Measurements from ENCODE around the gene NARF.
"Not testable (repeated sequence)": the region's sequence is repeated elsewhere in the genome, so short reads cannot be mapped to it uniquely, and the experiment has no call there.

NARF gene

DNA sequence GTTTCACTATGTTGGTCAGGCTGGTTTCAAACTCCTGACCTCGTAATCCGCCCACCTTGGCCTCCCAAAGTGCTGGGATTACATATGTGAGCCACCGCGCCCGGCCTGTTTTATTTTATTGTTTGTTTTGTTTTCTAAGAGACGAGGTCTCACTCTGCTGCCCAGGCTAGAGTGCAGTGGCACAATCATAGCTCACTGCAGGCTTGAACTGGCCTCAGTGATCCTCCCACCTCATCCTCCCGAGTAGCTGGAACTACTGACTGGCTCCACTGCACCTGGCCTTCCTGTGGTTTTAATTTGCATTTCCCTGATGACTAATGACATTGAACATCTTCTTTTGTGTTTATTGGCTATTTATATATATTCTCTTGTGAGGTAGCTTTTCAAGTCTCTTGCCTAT is 47.9 kb downstream of the NARF start:
- 70% methylated on average over 4 of the region's 7 CpGs for WGBS (ENCODE audit: insufficient coverage)
- H3K4me3 ChIP-seq (ENCODE audit: control insufficient read depth in 1 of 7, extremely low read depth in 1 of 7, insufficient read depth in 4 of 7, low read depth in 2 of 7, low read length in 6 of 7); H3K9me3 ChIP-seq (ENCODE audit: control extremely low read depth in 1 of 5, control insufficient read depth in 4 of 5, insufficient read depth in 2 of 5, low read depth in 1 of 5, low read length in 4 of 5); H3K36me3 ChIP-seq (ENCODE audit: control insufficient read depth in 4 of 4, insufficient read depth in 4 of 4, low read length in 3 of 4); POLR2A ChIA-PET; H3K27ac ChIP-seq (ENCODE audit: insufficient read depth in 1 of 2, low read depth in 1 of 2, low read length in 2 of 2, poor library complexity in 1 of 2, severe bottlenecking in 2 of 2); H3K27me3 ChIP-seq (replicated peaks in 2 of 5; ENCODE audit: control insufficient read depth in 4 of 5, insufficient read depth in 5 of 5, low read length in 4 of 5); H3K4me1 ChIP-seq (ENCODE audit: control extremely low read depth in 1 of 4, control insufficient read depth in 4 of 4, insufficient read depth in 4 of 4, low read length in 3 of 4): not testable (repeated sequence)
- peak in 1 of 3 donors; percentile 51 for DNase-seq
- CTCF ChIA-PET, result interaction anchor here (0.6 to 1.1 kb wide), 2 partner anchors 20 to 48 kb away, joined by 3 to 4 read pairs; no protein-coding TSS in a partner anchor

DNA sequence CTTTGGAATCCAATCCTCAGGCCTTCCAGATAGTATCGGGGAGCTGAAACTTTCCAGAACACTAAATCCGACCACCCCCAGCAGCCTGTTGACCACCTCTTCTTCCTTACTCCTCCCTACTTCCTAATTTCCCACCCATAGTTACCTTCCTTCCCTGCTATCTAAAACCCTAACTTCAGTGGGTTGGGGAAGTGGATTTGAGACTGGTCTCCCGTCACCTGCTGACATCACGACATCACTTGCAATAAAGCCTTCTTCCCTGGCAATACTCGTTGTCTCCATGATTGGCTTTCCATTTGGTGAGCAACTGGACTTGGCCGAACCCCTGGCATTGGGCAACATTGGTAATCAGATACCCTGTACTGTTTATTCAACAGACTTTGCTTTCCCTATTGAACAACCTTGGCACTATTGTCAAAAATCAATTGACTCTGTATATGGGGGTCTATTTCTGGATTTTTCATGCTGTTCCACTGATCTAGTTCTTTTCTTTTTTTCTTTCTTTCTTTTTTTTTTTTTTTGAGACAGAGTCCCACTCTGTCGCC is 49.2 kb downstream of the NARF start:
- Histone ChIP-seq H3K4me1 (ENCODE audit: control extremely low read depth in 1 of 4, control insufficient read depth in 4 of 4, insufficient read depth in 4 of 4, low read length in 3 of 4) (peaks cover 0 to 3% (median 1%) of the 10 kb centered on the region in 4 experiments), H3K27me3 (replicated peaks in 2 of 5; ENCODE audit: control insufficient read depth in 4 of 5, insufficient read depth in 5 of 5, low read length in 4 of 5) (no peaks in the 10 kb centered on the region), H3K27ac (ENCODE audit: insufficient read depth in 1 of 2, low read depth in 1 of 2, low read length in 2 of 2, poor library complexity in 1 of 2, severe bottlenecking in 2 of 2) (no peak overlapping the region), H3K36me3 (ENCODE audit: control insufficient read depth in 4 of 4, insufficient read depth in 4 of 4, low read length in 3 of 4) (no peaks in the 10 kb centered on the region), H3K4me3 (ENCODE audit: control insufficient read depth in 1 of 7, extremely low read depth in 1 of 7, insufficient read depth in 4 of 7, low read depth in 2 of 7, low read length in 6 of 7) (no peak overlapping the region), H3K9me3 (ENCODE audit: control extremely low read depth in 1 of 5, control insufficient read depth in 4 of 5, insufficient read depth in 2 of 5, low read depth in 1 of 5, low read length in 4 of 5) (no peaks in the 10 kb centered on the region)
- CTCF ChIA-PET, result interaction anchor here (1.4 kb wide), 1 partner anchor 9 kb away, joined by 5 read pairs; no protein-coding TSS in a partner anchor
- POLR2A ChIA-PET, result interaction anchor here (0.6 kb wide), 1 partner anchor 27 kb away, joined by 3 read pairs; no protein-coding TSS in a partner anchor
- WGBS (ENCODE audit: insufficient coverage), result 95% methylated on average over 7 of the region's 7 CpGs
- no peak for DNase-seq

DNA sequence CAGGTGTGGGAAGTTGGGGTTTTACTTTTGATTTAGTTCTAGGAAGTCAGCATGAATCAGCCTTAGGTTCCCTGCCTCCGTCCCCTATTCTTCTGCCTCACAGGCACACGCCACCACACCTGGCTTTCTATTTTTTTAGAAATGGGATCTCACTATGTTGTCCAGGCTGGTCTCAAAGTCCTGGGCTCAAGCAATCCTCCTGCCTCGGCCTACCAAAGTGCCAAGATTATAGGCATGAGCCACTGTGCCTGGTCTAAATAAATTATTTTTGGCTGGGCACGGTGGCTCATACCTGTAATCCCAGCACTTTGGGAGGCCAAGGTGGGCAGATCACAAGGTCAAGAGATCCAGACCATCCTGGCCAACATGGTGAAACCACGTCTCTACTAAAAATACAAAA is 53.1 kb downstream of the NARF start:
- H3K4me1 ChIP-seq (ENCODE audit: control extremely low read depth in 1 of 4, control insufficient read depth in 4 of 4, insufficient read depth in 4 of 4, low read length in 3 of 4); H3K9me3 ChIP-seq (ENCODE audit: control extremely low read depth in 1 of 5, control insufficient read depth in 4 of 5, insufficient read depth in 2 of 5, low read depth in 1 of 5, low read length in 4 of 5); H3K27me3 ChIP-seq (replicated peaks in 2 of 5; ENCODE audit: control insufficient read depth in 4 of 5, insufficient read depth in 5 of 5, low read length in 4 of 5); DNase-seq; POLR2A ChIA-PET; H3K4me3 ChIP-seq (ENCODE audit: control insufficient read depth in 1 of 7, extremely low read depth in 1 of 7, insufficient read depth in 4 of 7, low read depth in 2 of 7, low read length in 6 of 7); H3K36me3 ChIP-seq (ENCODE audit: control insufficient read depth in 4 of 4, insufficient read depth in 4 of 4, low read length in 3 of 4); H3K27ac ChIP-seq (ENCODE audit: insufficient read depth in 1 of 2, low read depth in 1 of 2, low read length in 2 of 2, poor library complexity in 1 of 2, severe bottlenecking in 2 of 2): not testable (repeated sequence)
- WGBS (ENCODE audit: insufficient coverage), result 97% methylated on average over 4 of the region's 5 CpGs
- CTCF ChIA-PET, result interaction anchor here (1.1 kb wide), 1 partner anchor 12 kb away, joined by 4 read pairs; no protein-coding TSS in a partner anchor

DNA sequence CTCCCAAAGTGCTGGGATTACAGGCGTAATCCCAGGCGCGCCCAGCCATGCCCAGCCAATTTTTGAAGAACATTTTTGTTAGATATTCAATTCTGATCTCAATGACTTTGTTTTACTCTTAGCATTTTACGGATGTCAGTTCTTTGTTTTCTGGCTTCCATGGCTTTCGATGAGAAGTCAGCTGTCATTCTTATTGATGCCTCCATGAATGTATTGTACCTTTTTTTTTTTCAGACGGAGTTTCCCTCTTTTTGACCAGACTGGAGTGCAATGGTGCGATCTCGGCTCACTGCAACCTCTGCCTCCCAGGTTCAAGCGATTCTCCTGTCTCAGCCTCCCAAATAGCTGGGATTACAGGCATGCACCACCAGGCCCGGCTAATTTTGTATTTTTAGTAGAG is 55.3 kb downstream of the NARF start:
- H3K27ac ChIP-seq (ENCODE audit: insufficient read depth in 1 of 2, low read depth in 1 of 2, low read length in 2 of 2, poor library complexity in 1 of 2, severe bottlenecking in 2 of 2); H3K27me3 ChIP-seq (replicated peaks in 2 of 5; ENCODE audit: control insufficient read depth in 4 of 5, insufficient read depth in 5 of 5, low read length in 4 of 5); POLR2A ChIA-PET; H3K4me3 ChIP-seq (ENCODE audit: control insufficient read depth in 1 of 7, extremely low read depth in 1 of 7, insufficient read depth in 4 of 7, low read depth in 2 of 7, low read length in 6 of 7); H3K36me3 ChIP-seq (ENCODE audit: control insufficient read depth in 4 of 4, insufficient read depth in 4 of 4, low read length in 3 of 4); DNase-seq; H3K4me1 ChIP-seq (ENCODE audit: control extremely low read depth in 1 of 4, control insufficient read depth in 4 of 4, insufficient read depth in 4 of 4, low read length in 3 of 4); H3K9me3 ChIP-seq (ENCODE audit: control extremely low read depth in 1 of 5, control insufficient read depth in 4 of 5, insufficient read depth in 2 of 5, low read depth in 1 of 5, low read length in 4 of 5): not testable (repeated sequence)
- WGBS (ENCODE audit: insufficient coverage), result 100% methylated on average over 6 of the region's 10 CpGs
- CTCF ChIA-PET, result interaction anchor here (0.6 to 1.6 kb wide), 2 partner anchors 39 to 453 kb away, joined by 3 read pairs; no protein-coding TSS in a partner anchor

DNA sequence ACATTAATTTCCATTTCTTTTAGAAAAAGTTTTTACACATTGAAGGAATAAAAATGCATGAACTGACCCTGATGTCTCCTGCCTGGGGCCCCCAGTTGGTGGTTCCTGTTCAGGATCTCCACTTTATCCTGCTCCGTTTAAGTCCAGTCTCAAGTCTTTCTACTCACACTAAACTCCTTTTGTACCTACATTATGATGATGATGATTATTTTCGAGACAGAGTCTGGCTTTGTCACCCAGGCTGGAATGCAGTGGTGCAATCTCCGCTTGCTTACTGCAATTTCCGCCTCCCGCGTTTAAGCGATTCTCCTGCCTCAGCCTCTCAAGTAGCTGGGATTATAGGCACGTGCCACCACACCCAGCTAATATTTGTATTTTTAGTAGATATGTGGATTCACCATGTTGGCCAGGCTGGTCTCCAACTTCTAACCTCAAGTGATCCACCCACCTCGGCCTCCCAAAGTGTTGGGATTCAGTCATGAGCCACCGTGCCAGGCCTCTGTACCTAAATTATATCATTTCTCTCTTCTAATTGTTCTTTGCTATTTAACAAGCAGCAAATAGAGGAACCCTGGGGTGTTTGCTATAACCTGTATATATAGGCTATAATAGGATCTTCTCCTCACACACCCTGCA is 58.8 kb downstream of the NARF start:
- Histone ChIP-seq H3K27ac (ENCODE audit: insufficient read depth in 1 of 2, low read depth in 1 of 2, low read length in 2 of 2, poor library complexity in 1 of 2, severe bottlenecking in 2 of 2) (no peak overlapping the region), H3K27me3 (replicated peaks in 2 of 5; ENCODE audit: control insufficient read depth in 4 of 5, insufficient read depth in 5 of 5, low read length in 4 of 5) (no peaks in the 10 kb centered on the region), H3K4me1 (ENCODE audit: control extremely low read depth in 1 of 4, control insufficient read depth in 4 of 4, insufficient read depth in 4 of 4, low read length in 3 of 4) (peaks cover 3 to 17% (median 13%) of the 10 kb centered on the region in 4 experiments), H3K4me3 (ENCODE audit: control insufficient read depth in 1 of 7, extremely low read depth in 1 of 7, insufficient read depth in 4 of 7, low read depth in 2 of 7, low read length in 6 of 7) (no peak overlapping the region), H3K9me3 (ENCODE audit: control extremely low read depth in 1 of 5, control insufficient read depth in 4 of 5, insufficient read depth in 2 of 5, low read depth in 1 of 5, low read length in 4 of 5) (no peaks in the 10 kb centered on the region), H3K36me3 (ENCODE audit: control insufficient read depth in 4 of 4, insufficient read depth in 4 of 4, low read length in 3 of 4) (no peaks in the 10 kb centered on the region)
- DNase-seq, result no peak
- ChIA-PET POLR2A (no interaction called here), CTCF (interaction anchor here (1.3 kb wide), 1 partner anchor 11 kb away, joined by 3 read pairs; no protein-coding TSS in a partner anchor)
- 93% methylated on average over 3 of the region's 10 CpGs for WGBS (ENCODE audit: insufficient coverage)

DNA sequence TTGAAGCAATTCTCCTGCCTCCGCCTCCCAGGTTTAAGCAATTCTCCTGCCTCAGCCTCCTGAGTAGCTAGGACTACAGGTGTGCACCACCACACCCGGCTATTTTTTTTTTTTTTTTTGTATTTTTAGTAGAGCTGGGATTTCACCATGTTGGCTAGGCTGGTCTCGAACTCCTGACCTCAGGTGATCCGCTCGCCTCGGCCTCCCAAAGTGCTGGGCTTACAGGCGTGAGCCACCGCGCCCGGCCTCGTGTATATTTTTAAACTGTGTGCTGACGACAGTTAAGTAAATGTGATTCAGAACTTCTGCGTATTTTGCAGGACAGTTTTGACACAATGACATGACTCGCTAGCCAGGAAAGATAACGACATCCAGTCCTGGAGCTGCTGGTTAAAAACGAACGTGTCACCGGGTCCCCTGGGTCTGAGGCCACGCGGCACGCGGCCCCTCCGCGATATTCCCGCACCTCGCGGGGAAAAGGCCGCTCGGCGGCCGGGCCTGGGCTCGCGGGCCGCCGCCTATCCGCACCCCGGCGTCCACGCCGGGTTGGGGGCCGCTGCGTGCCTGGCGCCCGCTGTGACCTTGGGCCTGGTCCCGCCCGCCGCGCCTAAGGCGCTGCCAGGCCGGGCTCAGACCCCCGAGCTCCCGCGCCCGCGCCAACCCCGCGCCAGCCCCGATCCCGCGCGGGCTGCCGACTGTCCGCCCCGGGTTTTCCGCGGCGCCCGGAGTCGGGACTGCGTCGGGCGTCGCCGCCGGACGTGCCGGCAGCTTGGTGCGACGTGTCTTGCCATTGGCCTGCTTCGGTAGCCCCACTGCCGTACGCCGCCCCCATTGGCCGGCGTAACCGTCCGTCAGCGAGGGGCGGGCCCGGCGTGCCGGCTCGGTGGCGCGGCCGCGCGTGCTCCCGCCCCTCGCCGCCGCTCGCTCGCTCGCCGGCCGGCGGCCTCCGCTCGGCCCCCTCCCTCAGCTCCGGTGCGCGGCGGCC is 60.6 kb downstream of the NARF start, which contains the start of gene FOXK2:
FOXK2 (plus strand) TSS at position 907 of the 985 bp plus-strand sequence. CDS start 157 bp downstream, outside the sequence.
- ChIA-PET POLR2A (interaction anchor here (0.5 to 1.2 kb wide), 6 partner anchors 10 to 101 kb away, joined by 3 to 5 read pairs (median 4); partner anchors contain the start of gene HEXD), CTCF (interaction anchor here (1.1 to 1.4 kb wide), 3 partner anchors 14 to 35 kb away, joined by 3 read pairs; no protein-coding TSS in a partner anchor)
- peak within 1 kb of the TSS; percentile 78 to 90 for H3K27ac ChIP-seq (ENCODE audit: insufficient read depth in 1 of 2, low read depth in 1 of 2, low read length in 2 of 2, poor library complexity in 1 of 2, severe bottlenecking in 2 of 2)
- H3K36me3 ChIP-seq (ENCODE audit: control insufficient read depth in 4 of 4, insufficient read depth in 4 of 4, low read length in 3 of 4), result no peaks in the 10 kb centered on the region
- no peaks in the 10 kb centered on the region for H3K9me3 ChIP-seq (ENCODE audit: control extremely low read depth in 1 of 5, control insufficient read depth in 4 of 5, insufficient read depth in 2 of 5, low read depth in 1 of 5, low read length in 4 of 5)
- H3K4me1 ChIP-seq (ENCODE audit: control extremely low read depth in 1 of 4, control insufficient read depth in 4 of 4, insufficient read depth in 4 of 4, low read length in 3 of 4), result peaks cover 3 to 19% (median 17%) of the 10 kb centered on the region in 4 experiments
- H3K27me3 ChIP-seq (replicated peaks in 2 of 5; ENCODE audit: control insufficient read depth in 4 of 5, insufficient read depth in 5 of 5, low read length in 4 of 5), result no peaks in the 10 kb centered on the region
- DNase-seq, result peak; percentile 94 to 98 (median 97)
- H3K4me3 ChIP-seq (ENCODE audit: control insufficient read depth in 1 of 7, extremely low read depth in 1 of 7, insufficient read depth in 4 of 7, low read depth in 2 of 7, low read length in 6 of 7), result peak within 1 kb of the TSS; percentile 68 to 86 (median 78)
- 3% methylated on average over 72 of the region's 114 CpGs for WGBS (ENCODE audit: insufficient coverage)

Measured in common myeloid progenitor, CD34-positive (primary cell).